Fibroblast of lung (primary cell): ENCODE data around the gene EML4. TPM values are rescaled to one million over a fixed set of nuclear protein-coding genes. Genes with fewer than 3 reads are reported as not detected.
A peak's percentile ranks its signal among the peaks of the same experiment; 100 is the strongest.

Experiments used
- DNase-seq, 2 donors: peaks; one replicate each; pipeline versions ENCODE4 v3.0.0 to v3.0.0-alpha.2; 2010; ENCODE audit warnings: low read depth in 2 of 2
- H2AFZ ChIP-seq: 2 replicates; pipeline ENCODE4 v1.5.1; 2012; ENCODE audit warnings: low read length, control low read depth, inconsistent platforms
- H3K27ac ChIP-seq: 2 replicates; pipeline ENCODE4 v1.5.1; 2011; ENCODE audit warnings: low read length, control low read depth; ENCODE audit not compliant: insufficient read depth
- H3K27me3 ChIP-seq: 2 replicates; pipeline ENCODE4 v1.5.1; 2011; ENCODE audit warnings: mild to moderate bottlenecking, low read length; ENCODE audit not compliant: control insufficient read depth, insufficient read depth
- H3K36me3 ChIP-seq: 2 replicates; pipeline ENCODE4 v1.5.1; 2011; ENCODE audit warnings: low read length; ENCODE audit not compliant: control insufficient read depth, insufficient read depth
- H3K4me1 ChIP-seq: 2 replicates; pipeline ENCODE4 v1.5.1; 2011; ENCODE audit warnings: low read length; ENCODE audit not compliant: control insufficient read depth, insufficient read depth; ENCODE audit errors: extremely low read depth
- H3K4me2 ChIP-seq: 2 replicates; pipeline ENCODE4 v1.5.1; 2011; ENCODE audit warnings: low read length, control low read depth; ENCODE audit not compliant: insufficient read depth; ENCODE audit errors: extremely low read depth
- H3K4me3 ChIP-seq, 4 experiments: fragments of 200-600 bp in 1 of 4; sonication (generic) in 1 of 4; replicated peaks in 1 of 4; 2 replicates each; pipeline ENCODE4 v1.5.1; 2011 to 2016; ENCODE audit warnings: low read length in 4 of 4, low read depth in 3 of 4, mild to moderate bottlenecking in 3 of 4, control low read depth in 2 of 4, inconsistent platforms in 1 of 4, mixed read lengths in 1 of 4; ENCODE audit not compliant: insufficient read depth in 1 of 4; ENCODE audit errors: control extremely low read depth in 1 of 4
- H3K79me2 ChIP-seq: 2 replicates; pipeline ENCODE4 v1.5.1; 2012; ENCODE audit warnings: mild to moderate bottlenecking, low read length, inconsistent platforms; ENCODE audit not compliant: control insufficient read depth, insufficient read depth
- H3K9ac ChIP-seq: 2 replicates; pipeline ENCODE4 v1.5.1; 2011; ENCODE audit warnings: mild to moderate bottlenecking, low read length, control low read depth; ENCODE audit not compliant: insufficient read depth
- H3K9me3 ChIP-seq: 2 replicates; pipeline ENCODE4 v1.5.1; 2012; ENCODE audit warnings: low read depth, low read length; ENCODE audit not compliant: control insufficient read depth, insufficient read depth
- H4K20me1 ChIP-seq: 2 replicates; pipeline ENCODE4 v1.5.1; 2011; ENCODE audit warnings: low read length; ENCODE audit not compliant: control insufficient read depth, insufficient read depth; ENCODE audit errors: extremely low read depth
- EZH2 ChIP-seq: IDR thresholded peaks from 2 replicates; pipeline ENCODE4 v1.5.1; 2012; ENCODE audit warnings: low read length, control low read depth, mild to moderate bottlenecking; ENCODE audit errors: missing control alignments
- polyA plus RNA-seq, 2 donors: library from polyadenylated mRNA; depleted of rRNA in 1 of 2; stranded (reverse) in 1 of 2; unstranded in 1 of 2; fragments of >200 nt; gene quantifications; 2 replicates each; pipeline ENCODE4 v1.2.1, GENCODE V29; 2011 to 2012; ENCODE audit warnings: missing spikeins in 1 of 2
- total RNA-seq: library from RNA; depleted of rRNA; stranded (reverse); fragments of >200 nt; gene quantifications from 2 replicates; pipeline ENCODE4 v1.2.1, GENCODE V29; 2014
- TF ChIP-seq, protein P1 (sequence below), 2 donors: IDR thresholded peaks in 1 of 2; conservative IDR thresholded peaks in 1 of 2; 1 replicate in 1 of 2; 2 replicates in 1 of 2; pipeline ENCODE4 v1.5.1; 2011 to 2012; ENCODE audit warnings: low read length in 2 of 2, control low read depth in 1 of 2, inconsistent platforms in 1 of 2, low read depth in 1 of 2, mild to moderate bottlenecking in 1 of 2

EML4 gene
- total and polyA plus RNA-seq, 2 donors (not counting 1 experiment from before 2014, with no cell fraction given) = 49.5 to 62.7 TPM

DNA sequence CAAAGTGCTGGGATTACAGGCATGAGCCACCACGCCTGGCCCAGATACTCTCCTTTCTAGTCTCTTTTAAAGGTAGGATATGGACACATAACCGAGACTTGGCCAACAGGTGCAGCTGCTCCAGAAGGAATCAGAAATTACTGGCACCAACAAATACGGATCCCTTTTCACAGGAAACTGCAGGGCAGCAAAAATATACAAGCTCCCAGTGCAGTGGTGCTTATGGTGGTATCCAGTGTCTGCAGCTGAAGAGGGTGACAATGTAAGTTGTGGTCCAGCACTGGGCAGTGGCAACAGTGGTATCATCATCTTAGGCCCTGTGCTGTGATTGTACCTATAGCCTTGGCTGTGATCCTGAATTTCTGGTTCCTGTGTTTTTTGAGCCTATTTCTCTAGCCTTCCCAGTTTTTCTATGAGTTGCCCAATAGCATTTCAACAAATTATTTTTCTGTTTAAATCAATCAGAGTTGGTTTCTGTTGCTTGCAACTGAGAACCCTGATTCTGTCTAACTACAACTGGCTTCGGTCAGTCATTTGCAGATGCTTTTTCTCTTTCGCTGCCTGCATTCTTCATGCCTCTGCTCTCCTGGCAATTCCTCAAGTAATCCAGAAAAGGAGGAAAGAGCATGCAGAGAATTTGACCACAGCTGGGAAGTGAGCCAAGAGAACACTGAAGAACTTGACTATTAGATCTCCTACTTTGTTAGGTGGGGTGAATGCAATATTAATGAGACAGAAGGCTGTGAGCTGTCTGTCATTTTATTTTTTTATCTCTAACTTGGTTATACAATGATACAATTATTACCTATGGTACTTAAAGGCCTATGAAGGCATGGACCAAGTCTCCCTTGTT, 30.8 kb upstream of the EML4 start:
- no peaks in the 10 kb centered on the region for H3K36me3 ChIP-seq
- no peak overlapping the region for H2AFZ ChIP-seq
- no peaks in the 10 kb centered on the region for H4K20me1 ChIP-seq
- no peak overlapping the region for H3K4me3 ChIP-seq
- TF ChIP-seq, protein P1, sequence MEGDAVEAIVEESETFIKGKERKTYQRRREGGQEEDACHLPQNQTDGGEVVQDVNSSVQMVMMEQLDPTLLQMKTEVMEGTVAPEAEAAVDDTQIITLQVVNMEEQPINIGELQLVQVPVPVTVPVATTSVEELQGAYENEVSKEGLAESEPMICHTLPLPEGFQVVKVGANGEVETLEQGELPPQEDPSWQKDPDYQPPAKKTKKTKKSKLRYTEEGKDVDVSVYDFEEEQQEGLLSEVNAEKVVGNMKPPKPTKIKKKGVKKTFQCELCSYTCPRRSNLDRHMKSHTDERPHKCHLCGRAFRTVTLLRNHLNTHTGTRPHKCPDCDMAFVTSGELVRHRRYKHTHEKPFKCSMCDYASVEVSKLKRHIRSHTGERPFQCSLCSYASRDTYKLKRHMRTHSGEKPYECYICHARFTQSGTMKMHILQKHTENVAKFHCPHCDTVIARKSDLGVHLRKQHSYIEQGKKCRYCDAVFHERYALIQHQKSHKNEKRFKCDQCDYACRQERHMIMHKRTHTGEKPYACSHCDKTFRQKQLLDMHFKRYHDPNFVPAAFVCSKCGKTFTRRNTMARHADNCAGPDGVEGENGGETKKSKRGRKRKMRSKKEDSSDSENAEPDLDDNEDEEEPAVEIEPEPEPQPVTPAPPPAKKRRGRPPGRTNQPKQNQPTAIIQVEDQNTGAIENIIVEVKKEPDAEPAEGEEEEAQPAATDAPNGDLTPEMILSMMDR (conservative IDR thresholded peaks at IDR 0.05 in 1 of 2, IDR thresholded peaks at IDR 0.05 in 1 of 2; ENCODE audit: low read depth in 1 of 2, low read length in 2 of 2) = no peak
- no peak for TF ChIP-seq EZH2
- peaks cover 30% of the 10 kb centered on the region for H3K4me1 ChIP-seq
- H3K9me3 ChIP-seq = no peaks in the 10 kb centered on the region
- no peaks in the 10 kb centered on the region for H3K79me2 ChIP-seq
- H3K27me3 ChIP-seq = no peaks in the 10 kb centered on the region
- H3K9ac ChIP-seq = no peak overlapping the region
- peak overlapping the region; percentile 56 for H3K27ac ChIP-seq
- DNase-seq = peak; percentile 98 to 99
- H3K4me2 ChIP-seq = peak overlapping the region; percentile 4

DNA sequence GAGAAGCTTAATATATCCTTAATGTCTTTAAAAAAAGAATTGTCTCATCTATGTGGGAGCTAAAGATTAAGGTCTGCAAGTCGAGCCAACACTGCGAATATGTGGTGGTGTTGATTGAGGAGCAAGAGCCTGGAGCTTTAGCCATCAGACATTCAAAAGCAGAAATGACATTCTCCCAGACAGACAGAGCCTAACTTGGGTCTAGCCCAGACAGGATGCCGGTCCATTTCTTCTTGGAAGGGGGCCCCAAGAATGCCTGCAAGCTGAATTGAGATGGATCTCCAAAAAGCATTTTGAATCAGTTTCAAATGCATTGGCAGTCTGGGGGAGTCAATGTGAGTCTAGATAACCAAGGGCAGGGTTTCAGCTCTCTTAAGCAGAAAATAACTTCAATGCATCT, 30.1 kb upstream of the EML4 start:
- no peaks in the 10 kb centered on the region for H3K27me3 ChIP-seq
- no peak overlapping the region for H3K9ac ChIP-seq
- TF ChIP-seq EZH2 = no peak
- TF ChIP-seq, protein P1 (conservative IDR thresholded peaks at IDR 0.05 in 1 of 2, IDR thresholded peaks at IDR 0.05 in 1 of 2; ENCODE audit: low read depth in 1 of 2, low read length in 2 of 2) = no peak
- no peaks in the 10 kb centered on the region for H3K36me3 ChIP-seq
- H3K4me2 ChIP-seq = no peak overlapping the region
- peaks cover 25% of the 10 kb centered on the region for H3K4me1 ChIP-seq
- no peak overlapping the region for H3K27ac ChIP-seq
- no peaks in the 10 kb centered on the region for H4K20me1 ChIP-seq
- H2AFZ ChIP-seq = no peak overlapping the region
- no peak overlapping the region for H3K4me3 ChIP-seq
- H3K9me3 ChIP-seq = no peaks in the 10 kb centered on the region
- no peaks in the 10 kb centered on the region for H3K79me2 ChIP-seq
- peak in 1 of 2 donors; percentile 58 for DNase-seq

DNA sequence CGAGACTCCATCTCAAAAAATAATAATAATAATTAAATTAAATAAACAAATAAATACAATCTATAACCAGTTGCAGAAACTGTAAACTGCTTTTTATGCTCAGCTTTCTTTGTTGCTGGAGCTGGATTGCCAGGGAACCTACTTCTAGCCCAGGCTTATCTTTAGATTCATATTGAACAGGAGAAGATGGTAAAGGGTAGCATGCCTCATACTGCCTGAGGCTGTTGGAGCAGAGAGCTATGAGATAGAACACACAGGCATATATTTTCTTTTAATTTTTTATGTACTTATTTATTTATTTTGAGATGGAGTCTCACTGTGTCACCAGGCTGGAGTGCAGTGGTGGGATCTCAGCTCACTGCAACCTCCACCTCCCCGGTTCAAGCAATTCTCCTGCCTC, 28.7 kb upstream of the EML4 start:
- no peak overlapping the region for H3K27ac ChIP-seq
- no peak overlapping the region for H3K4me3 ChIP-seq

More for the DNA sequence above, 28.7 kb upstream of the EML4 start:
- no peak for DNase-seq
- Histone ChIP-seq H3K9me3 (no peaks in the 10 kb centered on the region), H2AFZ (no peak overlapping the region), H3K36me3 (no peaks in the 10 kb centered on the region), H4K20me1 (no peaks in the 10 kb centered on the region), H3K4me1 (peaks cover 25% of the 10 kb centered on the region), H3K9ac (no peak overlapping the region), H3K4me2 (no peak overlapping the region), H3K79me2 (no peaks in the 10 kb centered on the region), H3K27me3 (no peaks in the 10 kb centered on the region)
- TF ChIP-seq EZH2 = no peak
- TF ChIP-seq, protein P1 (conservative IDR thresholded peaks at IDR 0.05 in 1 of 2, IDR thresholded peaks at IDR 0.05 in 1 of 2; ENCODE audit: low read depth in 1 of 2, low read length in 2 of 2) = no peak
